Posterior cingulate gyrus (tissue), 11 donors: Measurements from ENCODE around the gene TUBGCP2.

Experiments
- DNase-seq, 10 donors: peaks; one replicate each; pipeline versions ENCODE4 v3.0.0 to v3.0.0-alpha.2; 2020 to 2021; ENCODE audit warnings: mixed read lengths in 3 of 10
- intact Hi-C: fragments of 100-400 bp; cut with DNase I; formaldehyde crosslinking; loops from one replicate; pipeline ENCODE4 v1.15.1; 2023

The TUBGCP2 gene

DNA sequence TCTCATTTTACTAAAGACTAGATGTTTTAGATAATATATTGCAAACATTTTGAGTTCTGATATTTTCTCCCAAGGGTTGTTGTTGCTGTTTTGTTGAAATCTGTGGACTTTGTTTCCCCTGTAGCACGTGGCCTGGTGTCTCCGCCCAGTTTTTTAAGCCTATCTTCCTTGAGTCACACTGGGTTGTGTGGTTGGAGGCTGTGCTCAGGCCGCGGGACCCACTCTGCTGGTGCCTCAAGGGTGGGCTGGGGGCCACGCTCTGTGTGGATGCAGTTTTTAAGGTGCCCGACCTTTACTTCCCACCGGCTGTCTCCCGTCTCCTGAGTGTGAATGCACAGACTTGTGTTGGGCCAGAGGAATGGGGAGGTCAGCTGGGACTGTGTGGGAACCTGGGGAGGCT, 34.3 kb upstream of the TUBGCP2 start:
- intact Hi-C loops = no loop called here
- peak in 1 of 10 donors; percentile 27 for DNase-seq

DNA sequence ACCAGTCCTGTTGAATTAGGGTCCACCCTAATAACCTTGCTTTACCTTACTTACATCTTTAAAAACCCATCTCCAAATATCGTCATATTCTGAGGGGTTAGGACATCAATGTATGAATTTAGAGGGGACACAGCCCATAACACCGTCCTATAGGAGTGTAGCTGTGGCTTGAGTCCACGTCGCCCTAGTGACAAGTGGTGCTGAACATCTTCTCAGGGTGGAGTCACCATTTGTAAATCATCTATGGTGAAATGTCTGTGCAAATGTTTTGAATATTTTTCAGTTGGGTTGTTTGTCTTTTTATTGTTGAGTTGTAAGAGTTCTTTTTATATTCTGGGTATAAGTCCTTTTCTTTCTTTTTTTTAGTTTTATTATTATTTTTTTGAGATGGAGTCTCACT, 33.3 kb upstream of the TUBGCP2 start:
- intact Hi-C loops = no loop called here
- DNase-seq = no peak

DNA sequence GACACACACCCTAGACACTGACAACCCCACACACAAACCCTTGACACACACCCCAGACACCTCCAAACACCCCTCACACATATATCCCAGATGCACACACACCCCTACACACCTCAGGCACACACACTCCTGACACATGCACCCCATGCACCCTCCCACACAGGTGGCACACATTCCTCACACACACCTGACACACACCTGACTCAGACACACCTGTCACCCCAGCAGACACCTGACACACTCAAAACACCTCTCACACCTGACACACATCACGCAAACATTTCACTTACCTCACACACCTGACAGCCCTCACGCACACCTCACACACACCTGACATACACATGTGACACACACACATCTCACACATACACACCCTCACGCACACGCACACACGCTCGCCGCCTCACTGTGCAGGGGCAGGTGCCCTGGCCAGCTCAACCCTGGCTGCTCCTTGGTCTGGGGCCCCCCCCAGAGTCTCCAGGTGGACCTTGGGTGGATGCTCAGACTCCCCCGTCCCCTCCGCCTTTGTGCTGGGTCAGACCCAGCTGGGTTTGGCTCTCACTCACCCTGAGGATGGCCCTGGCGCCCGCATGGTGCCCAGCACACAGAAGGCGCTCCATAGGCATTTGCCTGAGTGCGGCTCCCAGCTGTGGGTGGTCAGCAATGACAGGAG, 31.2 kb upstream of the TUBGCP2 start:
- intact Hi-C loops = no loop called here
- peak in 1 of 10 donors; percentile 22 for DNase-seq

DNA sequence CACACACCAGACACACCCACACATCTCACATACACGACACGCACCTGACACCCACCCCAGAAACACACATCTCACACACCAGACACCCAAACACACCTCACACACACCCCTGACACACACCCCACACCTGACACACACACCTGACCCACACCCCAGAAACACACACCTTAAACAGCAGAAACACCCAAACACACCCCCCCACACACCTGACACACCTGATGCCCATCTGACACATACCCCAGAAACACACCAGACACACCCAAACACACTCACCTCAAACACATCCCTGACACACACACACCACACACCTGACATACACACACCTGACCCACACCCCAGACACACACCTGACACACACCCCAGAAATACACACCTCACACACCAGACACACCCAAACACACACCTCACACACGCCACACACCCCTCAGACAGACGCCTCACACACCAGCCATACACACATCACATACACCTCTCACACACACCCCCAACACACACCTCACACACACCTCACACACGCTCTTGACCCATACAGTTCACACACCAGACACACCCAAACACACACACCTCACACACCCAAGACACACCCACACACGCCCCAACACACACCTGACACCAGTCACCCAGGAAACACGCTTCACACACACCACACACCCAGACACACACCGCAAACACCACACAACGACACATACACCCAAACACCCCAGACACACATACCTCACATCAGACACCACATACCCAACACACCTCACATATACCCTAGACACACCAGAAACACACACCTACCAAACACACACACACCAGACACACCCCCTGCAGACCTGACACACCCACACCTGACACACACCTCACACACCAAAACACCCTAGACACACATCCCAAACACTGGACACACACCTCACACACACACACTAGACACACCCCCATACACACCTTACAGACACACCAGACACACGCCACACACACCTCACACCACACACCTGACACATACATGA, 29.7 kb upstream of the TUBGCP2 start:
- DNase-seq = peak in 1 of 10 donors; percentile 16
- intact Hi-C loops = no loop called here

DNA sequence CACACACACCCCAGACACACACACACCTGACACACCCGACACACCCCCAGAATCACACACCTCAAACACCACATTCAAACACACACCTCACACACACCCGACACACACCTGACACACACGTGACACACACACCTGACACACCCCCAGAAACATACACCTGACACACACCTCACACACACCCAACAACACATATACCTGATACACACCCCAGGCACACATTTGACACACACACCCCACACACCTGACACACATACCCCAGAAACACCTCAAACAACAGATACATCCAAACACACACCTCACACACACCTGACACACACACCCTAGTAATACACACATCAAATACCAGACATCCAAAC, 28.7 kb upstream of the TUBGCP2 start:
- intact Hi-C loops = no loop called here
- DNase-seq = no peak

DNA sequence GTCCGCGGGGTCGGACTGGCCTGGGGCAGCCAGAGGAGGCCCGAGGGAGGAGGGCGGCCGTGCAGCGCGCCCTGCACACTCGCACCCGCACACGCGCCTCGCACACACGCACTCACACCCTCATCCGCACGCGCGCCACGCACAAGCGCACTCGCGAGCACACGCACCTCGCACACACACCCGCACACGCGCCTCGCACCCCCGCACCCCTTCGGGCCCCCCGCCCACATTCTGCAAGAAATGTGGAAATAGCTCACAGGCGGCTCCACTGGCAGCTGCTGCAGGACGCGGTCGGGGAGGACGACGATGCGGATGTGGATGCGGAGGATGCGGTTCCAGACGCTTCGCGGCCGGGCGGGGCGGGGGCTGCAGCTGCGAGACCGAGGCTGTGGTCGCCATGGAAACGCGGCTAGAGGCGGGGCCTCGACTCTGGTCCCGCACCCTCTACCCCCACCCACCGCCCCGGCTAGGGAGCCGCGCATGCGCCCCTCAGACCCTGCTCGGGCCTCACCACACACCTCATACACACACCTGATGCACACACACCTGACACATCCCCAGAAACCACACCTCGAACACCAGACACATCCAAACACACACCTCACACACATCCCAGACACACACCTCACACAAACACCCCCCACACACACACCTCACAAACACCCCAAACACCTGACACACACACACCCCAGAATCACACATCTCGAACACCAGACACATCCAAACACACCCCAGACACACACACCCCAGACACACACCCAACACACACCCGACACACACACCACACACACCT, 28.1 kb upstream of the TUBGCP2 start, which contains the start of gene CALY:
Gene CALY (minus strand): TSS at position 320 of the 793 bp plus-strand sequence. CDS start 7,907 bp downstream, outside the sequence.
- DNase-seq = peak; percentile 59 to 99 (median 92)
- intact Hi-C loops = no loop called here

DNA sequence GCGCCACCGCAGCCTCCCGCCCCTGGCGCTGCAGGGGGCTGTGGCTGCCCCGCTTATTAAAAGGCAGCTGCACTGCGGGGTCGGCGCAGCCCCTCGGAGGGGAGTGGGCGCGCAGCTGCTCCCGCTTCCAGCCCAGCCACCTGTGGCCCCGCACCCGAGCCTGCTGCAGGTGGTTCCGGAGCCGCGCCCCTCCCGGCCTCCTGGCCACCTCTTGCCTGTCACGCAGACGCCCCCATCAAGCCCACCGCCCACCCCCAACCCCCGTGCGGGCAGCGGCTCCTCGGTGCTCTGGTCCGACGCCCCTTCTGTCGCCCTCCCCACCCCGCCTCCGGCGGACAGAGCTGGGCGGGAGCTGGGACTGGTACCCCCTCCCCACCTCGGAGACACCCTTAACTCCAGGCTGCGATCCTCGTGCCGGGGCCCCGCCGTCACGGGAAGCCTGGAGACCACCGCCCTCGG, 27.5 kb upstream of the TUBGCP2 start:
- DNase-seq = peak in 1 of 10 donors; percentile 71
- intact Hi-C loops = no loop called here

DNA sequence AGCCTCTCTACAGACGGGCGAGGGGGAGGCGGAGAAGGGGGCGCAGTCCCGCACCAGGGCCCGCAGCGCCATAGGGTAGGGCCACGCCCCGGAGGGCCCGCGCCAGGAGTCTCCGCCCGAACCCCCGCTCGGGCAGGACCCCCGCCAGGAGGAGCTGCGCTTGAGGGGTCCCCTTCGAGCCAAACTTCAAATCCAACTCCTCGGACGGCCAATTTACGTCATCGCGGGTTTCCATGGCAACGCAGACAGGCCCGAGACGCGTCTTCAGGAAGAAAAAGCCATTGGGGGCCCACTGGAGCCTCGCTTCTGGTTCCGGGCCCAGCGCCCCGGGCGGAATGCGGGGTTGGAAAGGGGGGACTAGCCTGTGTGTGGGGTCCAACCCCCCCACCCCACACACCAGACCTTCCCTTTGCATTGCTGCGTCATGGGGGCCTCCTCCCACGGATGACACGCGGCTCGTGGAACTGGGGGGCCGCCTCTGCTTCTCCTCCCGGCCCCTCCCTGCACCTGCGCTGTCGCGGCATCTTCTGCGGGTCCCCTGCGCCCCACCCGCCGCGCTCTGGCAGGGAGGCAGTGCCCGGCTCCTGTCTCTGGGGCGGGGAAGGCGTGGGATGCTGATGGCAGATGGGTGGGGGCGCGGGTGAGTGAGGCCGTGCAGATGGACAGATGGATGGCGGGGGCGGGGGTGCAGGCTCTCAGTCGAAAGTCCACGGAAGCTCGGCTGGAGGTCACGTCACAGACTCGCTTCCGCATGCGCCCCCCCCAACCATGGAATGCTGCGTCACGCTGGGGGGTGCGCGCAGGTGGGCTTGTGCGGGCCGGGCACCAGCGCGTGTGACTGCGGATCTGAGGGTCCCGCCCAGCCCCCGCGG, 26.8 kb upstream of the TUBGCP2 start:
- peak; percentile 35 to 96 (median 76) for DNase-seq
- intact Hi-C loops = no loop called here

DNA sequence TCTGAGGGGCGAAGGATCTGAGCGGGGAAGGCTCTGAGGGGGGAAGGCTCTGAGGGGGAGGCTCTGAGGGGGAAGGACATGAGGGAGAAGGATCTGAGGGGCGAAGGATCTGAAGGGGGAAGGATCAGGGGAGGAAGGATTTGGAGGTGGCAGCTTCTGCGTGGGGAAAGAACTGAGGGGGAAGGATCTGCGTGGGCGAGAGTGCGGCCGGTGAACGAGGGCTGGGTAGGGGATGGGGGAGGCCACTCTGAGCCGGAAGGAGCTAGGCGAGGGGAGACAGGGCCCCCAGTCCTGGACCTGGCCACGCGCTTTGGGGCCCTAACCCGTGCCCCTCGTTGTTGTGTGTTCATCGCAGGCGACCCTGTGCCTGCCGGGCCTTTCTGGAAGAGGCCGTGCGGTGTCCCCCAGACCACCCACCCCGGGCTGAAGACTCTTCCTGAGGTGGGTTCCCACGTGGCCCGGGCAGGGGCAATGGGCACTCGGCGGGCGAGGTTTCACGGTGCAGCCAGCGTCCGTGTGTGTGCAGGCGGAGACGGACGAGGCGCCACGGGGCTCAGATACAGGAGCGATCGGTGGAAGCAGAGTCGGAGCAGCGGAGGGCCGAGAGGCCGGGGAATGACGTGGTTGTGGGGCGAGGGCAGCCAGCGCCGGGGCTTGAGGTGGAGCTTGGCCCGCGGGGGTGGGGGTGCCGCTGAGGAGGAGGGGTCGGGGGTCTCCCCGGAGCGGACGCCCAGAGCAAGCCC, 26.0 kb upstream of the TUBGCP2 start:
- DNase-seq = peak in 3 of 10 donors; percentile 19 to 88 (median 80)
- intact Hi-C loops = no loop called here

DNA sequence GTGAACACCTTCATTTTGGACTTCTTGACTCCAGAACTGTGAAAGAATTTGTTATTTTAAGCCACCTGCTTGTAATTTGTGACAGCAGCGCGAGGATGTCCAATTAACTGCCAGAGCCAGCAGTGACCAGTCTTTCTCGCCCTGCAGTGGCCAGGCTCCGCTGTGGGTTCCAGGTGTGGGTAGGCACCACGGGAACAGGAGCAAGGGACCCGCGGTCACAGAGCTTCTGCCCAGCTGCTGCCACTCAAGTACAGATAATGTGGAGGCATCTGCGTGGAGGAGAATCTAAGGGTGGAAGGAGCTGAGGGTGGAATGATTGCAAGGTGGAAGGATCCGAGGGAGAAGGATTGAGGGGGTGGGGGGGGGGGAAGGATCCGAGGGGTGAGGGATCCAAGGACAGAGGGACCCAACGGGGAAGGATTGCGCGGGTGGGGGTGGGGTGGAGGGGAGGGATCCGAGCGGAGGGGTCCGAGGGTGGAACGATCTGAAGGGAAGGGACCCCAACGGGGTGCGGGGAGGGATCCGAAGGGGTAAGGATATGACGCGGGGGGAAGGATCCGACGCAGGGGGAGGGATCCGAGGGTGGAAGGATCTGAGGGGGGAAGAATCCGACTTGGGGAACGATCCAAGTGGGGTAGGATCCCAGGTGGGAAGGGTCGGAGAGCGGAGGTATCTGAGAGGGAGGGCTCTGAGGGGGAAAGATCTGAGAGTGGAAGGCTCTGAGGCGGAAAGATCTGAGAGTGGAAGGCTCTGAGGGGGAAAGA, 24.4 kb upstream of the TUBGCP2 start:
- DNase-seq = peak in 2 of 10 donors; percentile 52 to 66
- intact Hi-C loops = no loop called here

DNA sequence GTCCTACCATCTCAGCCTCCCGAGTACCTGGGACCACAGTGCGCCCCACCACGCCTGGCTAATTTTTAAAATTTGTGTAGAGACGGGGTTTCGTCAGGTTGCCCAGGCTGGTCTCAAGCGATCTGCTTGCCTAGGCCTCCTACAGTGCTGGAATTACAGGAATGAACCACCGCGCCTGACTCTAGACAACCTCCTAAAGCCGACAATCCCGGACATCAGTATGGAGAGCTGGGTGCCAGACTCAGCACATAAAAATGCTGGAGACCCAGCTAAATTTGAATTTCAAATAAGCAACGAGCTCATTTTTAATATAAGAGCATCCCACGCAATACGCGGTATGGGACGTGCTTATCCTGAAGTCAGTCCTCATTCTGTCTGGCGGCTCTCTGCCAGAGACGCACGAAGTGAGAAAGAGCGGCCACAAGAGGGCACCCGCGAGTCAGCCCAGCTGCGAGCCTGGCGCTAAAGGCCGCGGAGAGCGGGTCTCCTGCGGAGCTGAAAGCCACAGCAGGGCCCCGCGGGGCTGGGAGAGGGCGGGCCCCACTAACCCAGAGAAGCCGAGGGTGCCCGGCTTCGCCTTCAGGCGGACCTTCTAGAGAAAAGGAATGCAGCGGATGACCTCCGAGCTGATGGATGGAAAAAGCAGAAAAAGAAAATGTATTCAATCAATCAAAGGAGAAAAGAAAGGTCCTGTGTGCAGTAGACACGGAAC, 21.0 kb upstream of the TUBGCP2 start:
- intact Hi-C loops = loop anchor here (5.0 kb wide), 1 partner anchor 43 kb away; the partner anchor contains the start of gene ECHS1
- peak; percentile 72 to 98 (median 90) for DNase-seq

DNA sequence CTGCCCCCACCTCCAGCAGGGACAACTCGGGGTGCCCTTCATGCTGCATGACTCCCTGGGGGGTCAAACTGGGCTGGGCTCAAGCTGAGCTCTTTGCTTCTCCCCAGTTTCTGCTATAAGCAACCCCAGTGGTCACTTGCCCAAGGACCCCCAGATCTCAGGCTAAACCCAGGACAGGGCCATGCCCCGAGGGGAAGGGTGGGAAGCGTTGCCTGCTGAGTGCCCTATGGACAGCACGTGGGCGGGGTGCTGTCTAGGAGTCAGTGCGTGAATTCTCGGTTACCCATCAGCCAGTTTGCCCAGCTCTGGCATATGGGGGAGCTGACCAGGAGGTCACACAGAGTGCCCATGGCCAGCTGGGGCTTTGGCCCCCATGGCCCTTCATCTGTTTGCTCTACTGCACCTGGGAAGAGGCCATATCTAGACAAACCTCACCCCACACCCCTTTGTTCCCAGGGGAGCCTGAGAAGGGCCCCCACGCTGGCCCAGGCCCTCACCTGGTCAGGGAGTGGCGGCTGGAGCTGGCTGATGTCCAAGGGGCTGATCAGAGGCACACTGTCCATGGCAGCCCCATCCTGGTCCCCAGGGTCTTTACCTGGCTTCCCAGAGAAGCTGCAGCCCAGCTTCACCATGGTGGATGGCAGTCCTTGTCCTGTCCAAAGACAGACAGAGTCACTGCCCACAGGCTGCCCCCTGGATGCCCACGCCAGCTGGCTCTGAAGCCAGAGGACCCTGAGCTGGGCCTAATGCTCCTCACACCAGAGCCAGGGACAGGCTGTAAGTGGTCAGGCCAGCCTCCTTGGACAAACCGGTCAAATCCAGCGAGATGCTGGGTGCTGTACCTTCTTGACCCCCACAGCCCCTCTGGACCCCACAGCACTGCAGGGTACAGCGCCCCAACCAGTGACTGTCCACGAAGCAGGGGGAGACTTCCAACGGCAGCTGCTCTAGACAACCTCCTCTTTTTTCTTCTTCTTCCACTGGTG, 20.0 kb upstream of the TUBGCP2 start:
- DNase-seq = peak in 2 of 10 donors; percentile 65 to 79
- intact Hi-C loops = loop anchor here (5.0 kb wide), 1 partner anchor 44 kb away; the partner anchor contains the start of gene ECHS1

DNA sequence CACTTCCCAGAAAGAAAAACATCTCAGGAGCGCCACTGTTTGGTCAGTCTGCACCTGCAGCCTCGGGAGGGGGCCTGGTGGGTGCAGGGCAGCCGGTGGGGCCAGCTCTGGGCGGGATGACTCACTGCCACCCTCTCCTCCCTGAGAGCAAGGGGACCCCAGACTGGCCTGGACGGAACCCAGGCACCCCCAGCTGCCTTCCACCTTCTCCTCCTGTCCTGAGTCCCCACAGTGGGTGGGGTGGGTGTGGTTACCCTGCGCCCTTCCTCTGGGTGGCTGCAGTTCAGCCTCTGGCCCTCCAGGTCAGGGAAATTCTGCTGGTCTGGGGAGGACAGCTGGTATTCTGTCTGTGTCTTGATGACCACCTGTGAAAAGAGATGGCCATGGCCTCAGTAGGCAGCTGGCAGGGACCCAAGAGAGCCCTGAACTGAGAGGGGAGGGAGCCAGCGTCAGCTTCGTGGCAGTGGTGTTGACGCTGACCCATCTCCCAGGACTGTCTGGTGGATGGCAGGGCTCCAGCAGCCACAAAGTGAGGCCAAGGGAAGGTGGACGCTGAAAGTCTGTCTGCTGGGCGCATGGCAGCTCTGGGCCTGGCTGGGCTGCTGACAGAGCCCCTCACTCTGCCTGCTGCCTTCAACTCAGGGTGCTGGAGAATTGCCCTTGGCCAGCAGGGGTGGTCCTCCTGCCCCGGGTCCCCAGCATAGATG, 19.1 kb upstream of the TUBGCP2 start:
- DNase-seq = peak in 2 of 10 donors; percentile 68 to 77
- intact Hi-C loops = loop anchor here (5.0 kb wide), 1 partner anchor 44 kb away; the partner anchor contains the start of gene ECHS1

DNA sequence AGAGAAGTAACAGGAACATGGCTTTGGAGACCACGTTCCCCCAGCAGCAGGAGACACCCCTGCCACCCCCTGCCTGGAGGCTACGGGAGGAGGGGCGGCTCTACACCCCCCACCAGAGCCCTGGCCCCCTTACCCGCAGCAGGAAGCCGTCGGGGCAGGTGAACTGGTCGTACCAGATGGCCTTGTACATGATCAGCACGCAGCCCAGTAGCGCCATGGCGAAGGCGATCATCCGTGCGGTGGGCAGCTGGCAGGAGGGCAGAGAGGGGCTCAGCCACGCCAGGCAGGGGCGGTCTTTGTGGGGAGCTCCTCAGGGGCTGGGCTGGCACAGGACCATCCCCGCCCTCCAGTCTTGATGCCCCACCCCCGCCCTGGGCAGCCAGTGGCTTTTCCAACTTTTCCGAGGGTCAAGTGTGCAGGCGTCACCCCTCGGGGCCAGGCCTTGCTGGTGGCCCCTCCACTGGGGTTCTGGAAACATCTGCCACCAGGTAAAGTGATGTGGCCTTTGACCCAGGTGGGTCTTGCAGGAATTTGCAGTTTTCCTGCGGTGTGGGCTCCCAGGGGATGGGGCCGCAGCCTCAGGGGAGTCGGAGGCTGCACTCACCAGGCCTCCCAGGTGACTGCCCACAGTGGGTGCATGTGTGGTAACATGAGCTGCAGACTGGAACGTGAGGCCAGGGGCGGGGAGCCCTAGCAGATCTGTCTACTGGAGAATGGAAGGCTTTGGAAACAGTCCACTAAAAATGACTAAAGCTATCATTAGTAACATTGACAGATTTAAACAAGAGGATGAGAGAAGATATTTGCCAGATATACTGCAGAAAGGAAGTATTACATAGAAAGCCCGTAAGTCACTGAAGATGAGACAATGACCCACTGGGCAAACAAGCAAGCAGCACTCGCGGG, 18.3 kb upstream of the TUBGCP2 start:
- intact Hi-C loops = loop anchor here (5.0 kb wide), 1 partner anchor 45 kb away; the partner anchor contains the start of gene ECHS1
- DNase-seq = peak in 2 of 10 donors; percentile 58 to 80
